Fibroblast of skin of back (primary cell): ENCODE results near the gene GRK6.
"Not testable (repeated sequence)": the region's sequence is repeated elsewhere in the genome, so short reads cannot be mapped to it uniquely, and the experiment has no call there.

ENCODE experiments used
- DNase-seq: peaks from one replicate; pipeline ENCODE4 v3.0.0-alpha.2; 2013

GRK6 gene

DNA sequence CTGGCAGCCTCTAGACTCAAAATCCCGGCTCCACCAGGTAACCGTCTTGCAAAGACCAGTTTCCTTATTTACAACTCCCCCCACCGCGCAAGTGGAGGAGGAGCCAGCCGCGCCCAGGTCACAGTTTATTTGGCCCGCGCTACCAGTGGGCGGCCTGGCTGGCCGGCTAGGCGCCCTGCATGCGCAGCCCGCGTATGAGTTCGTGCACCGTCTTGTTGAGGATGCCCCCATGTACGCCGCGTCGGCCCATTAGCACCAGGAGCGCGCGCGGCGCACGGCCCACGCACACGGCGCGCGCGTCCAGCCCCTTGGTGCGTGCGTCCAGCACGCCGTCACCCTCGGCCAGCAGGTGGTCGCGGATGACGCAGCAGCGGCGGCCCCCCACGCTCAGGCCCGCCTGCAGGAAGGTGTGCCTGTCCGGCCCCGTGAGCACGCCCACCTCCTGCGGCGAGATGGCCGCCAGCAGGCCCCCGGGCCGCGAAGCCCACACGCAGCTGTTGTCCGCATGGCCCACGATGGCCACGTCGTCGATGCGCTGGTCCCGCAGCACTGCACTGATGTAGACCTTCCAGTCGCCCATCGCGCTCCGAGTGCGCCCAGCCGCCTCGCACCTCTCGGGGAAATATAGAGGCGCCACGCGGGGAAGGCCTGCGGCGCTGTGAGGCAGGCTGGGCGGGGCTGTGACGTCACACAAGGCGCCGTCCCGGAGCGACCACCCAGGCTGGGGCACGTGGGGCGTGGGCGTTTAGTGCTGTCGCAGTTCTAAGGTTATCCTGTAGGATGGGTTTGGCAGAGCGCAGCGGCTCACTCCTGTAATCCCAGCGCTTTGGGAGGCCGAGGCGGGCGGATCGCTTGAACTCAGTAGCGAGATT, 26.2 kb upstream of the GRK6 start, which contains the start of gene PFN3:
TSS of gene PFN3 (minus strand) at position 665 of the 872 bp plus-strand sequence. CDS start at position 580, 85 bp downstream.
- peak; percentile 35 for DNase-seq

DNA sequence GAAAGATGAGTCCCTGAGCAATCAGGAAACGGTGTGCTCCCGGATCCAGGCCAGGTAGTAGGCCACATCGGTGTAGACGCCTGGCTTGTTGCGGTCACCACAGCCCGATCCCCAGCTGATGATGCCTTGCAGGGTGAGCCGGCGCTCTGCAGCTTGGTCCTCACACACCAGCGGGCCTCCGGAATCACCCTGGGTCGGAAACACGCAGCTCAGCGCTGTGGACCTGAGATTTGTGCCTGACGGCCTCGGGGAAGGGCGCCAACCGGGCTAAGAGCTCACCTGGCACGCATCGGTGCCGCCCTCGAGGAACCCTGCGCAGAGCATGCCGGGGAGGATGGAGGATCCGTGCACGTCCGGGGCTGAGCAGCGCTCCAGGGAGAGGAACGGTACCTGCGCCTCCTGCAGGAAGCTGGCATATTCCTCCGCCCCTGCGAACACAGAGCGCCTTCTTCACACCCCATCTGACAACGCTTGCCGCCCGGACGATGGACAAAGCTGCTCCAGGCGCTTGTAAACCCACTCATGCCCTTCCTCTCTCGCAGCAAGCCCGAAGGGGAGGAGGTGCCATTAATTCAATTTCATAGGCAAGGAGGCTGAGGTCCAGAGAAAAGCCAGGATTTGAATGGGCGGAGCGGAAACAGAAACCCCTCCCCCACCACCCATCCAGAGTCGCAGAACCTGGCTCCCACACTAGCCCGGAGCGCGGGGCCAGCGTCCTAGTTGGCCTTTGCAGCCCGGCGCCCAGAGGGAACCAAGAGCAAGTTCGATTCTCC, 24.0 kb upstream of the GRK6 start:
- peak; percentile 57 for DNase-seq

DNA sequence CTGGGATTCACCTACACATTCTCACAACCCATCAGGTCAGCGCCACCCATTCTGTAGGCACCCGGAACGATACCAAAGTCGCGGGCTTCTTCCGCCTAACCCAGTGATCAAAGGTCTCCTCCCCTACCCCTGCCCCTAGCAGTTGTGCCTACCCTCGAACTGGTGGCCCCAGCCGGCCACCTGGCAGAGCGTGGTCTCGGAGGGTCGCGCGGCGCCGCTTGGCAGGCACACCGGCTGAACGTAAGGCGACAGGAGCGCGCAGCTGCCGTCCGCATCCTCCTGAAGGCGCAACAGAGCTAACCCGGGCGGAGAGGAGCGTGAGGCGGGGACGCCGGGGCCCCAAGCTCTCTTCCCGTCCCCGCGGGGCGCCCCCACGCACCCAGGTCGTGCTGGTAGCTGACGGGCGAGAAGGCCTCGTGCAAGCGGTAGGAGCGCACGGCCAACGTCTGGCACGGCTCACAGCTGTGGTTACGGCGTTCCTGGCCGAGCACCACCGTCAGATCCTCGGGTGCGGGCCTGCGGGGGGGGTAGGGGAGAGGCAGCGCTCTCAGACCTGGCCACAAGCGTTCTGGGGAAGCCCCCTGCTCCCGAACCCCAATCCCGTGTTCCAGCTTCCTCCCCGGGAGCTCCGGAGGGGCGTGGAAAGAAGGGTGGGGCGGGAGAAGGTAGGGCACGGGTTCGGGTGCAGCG, 23.2 kb upstream of the GRK6 start:
- DNase-seq: no peak

DNA sequence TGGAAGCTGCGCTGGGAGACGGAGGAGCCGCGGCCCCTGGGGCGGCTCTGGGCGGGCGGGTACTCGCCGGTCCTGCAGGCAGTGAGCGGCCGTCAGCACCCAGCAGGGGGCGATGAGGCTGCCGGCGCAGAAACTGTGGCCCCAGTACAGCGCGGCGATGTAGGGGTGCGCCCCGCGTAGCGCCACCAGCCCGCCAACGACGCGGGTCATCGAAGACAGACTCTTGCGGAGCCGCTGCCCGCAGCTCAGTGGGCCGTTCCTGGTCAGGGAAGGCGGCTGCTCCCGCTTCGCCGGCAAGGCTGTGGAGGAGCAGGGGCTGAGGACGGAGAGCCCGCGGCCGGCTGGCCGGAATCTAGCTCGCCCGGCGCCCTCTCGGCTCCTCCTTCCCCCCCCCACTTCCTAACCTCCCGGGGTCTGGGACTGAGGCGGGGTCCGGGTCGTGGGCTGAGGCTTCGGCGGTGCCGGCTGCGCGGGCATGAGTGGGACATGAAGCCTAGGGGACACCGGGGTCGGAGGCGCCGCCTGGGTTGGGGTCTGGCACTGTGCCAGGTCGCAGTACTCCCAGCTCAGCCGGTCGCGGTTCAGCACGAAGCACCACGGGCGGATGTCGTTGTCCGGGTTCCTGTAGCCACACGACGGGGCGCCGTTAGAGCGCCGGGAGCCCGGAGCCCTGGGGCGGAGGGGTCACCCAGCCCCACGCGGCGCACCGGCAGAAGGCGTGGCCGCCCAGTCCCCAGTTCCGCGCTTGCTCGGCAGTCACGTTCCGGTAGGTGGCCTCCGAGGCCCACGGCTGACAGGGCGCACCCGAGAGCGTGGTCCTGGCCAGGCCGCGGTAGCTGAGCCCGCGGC, 22.5 kb upstream of the GRK6 start:
- DNase-seq: peak; percentile 76

DNA sequence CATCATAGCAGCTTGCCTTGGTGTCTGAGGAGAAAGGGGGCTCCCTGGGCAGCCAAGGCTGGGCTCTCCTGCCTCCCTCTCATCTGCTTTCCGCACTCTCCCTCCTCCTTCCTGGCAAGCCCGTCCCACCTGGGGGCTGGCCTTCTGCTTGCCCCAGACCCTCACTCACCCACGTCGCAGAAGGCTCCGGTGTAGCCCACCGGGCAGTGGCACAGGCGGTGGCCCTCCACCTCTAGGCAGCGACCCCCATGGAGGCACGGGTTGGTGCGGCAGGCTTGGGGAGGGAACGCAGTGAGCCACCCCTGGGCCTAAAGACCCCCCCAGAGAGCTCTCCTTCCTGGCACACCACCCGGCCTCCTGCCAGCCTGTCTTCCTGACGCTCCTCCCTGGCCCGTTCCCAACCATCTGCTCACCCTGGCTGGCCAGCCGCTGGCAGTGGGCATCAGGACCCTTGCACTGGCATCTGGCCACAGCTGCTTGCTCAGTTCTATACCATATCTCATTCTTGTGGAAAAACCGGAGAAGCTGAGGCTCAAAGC, 21.8 kb upstream of the GRK6 start:
- DNase-seq: no peak

DNA sequence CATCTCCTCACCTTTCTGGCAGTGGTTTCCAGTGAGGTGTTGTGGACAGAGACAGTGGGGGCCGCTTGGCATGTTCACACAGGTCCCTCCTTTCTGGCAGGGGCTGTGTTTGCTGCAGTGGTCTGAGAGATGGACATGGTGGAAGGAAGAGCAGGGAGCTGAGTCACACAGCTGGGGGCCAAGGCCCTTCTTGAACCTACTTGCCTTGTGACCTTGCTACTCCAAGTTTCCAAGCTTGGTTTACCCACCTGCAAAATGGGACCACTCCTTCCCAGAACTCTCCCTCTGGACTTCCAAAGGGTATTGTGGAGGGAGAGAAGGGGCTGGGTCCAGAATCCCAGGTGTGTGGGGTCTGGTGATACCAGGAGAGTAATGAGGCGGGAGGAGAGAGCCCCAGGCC, 21.2 kb upstream of the GRK6 start:
- DNase-seq: no peak

DNA sequence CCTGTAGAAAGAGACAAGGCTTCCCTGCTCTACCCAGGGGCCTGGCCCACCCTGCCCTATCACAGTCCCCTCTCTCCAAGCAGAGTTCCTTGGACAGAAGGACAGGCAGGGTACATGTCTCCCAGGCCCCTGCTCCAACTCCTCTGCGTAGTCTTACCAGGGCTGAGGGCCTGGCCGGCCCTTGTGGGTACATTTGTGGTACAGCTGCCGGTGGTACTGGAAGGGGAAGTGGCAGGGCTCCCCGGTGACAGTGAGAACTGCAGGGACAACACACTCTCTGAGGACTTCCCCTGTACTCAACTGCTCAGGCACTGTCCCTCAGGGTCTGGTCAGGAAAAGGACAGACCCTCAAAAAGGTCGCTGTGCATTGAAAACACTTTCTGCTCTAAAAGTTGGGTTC, 20.7 kb upstream of the GRK6 start:
- no peak for DNase-seq

DNA sequence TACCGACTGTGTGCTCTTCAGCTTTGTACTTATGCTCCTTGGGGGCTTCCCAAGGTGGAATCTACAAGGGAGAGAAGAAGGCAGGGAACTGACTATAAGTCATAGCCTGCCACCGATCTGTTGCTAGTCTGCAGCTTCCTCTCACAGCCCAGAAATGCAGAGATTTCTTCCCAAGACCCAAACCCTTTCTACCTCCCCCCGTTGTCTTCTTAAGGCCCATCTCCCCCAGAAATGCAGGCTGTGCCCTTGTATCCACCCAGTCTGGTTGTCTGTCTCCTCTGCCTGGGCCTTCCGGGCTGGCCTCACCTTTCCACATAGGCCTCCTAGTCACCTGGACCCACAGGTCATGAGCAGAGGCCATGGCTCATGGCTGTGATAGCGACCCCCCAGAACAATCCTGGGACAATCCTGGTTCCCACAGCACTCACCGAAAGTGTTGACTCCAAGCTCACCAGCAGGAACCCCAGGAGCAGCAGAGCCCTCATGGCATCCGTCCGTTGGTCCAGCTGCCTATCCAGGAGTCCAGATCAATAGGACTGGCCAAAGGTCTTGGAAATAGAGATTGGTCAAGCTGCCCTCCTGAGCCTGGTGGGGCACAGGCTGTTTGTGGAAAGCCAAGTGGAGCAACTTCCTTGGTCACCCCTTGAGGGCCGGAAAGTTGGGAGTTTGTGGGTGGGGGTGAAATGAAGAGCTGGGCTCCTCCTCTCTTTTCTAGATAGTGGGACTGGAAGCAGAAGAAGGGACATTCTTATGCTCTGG, 17.3 kb upstream of the GRK6 start, which contains the start of gene F12:
TSS of gene F12 (minus strand) at position 522 of the 759 bp plus-strand sequence. CDS start at position 485, 37 bp downstream.
- DNase-seq: no peak

DNA sequence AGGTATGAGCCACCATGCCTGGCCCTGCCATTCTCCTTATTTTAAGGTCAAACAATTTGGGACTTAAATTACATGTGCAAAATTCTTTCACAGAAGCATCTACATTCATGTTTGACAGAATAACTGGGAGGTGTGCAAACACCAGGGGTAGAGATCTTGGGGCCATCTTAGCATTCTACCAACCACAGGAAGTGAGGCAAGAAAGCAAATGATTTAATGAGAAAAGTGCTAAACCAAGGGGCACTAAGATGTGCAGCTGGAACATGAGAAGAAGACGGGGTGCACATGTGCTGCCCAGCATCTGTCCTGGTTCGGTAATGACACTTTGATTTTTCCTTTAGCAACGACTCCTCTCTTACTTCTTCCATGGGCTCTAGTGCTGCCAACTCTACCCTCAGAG, 15.9 kb upstream of the GRK6 start:
- DNase-seq: no peak

DNA sequence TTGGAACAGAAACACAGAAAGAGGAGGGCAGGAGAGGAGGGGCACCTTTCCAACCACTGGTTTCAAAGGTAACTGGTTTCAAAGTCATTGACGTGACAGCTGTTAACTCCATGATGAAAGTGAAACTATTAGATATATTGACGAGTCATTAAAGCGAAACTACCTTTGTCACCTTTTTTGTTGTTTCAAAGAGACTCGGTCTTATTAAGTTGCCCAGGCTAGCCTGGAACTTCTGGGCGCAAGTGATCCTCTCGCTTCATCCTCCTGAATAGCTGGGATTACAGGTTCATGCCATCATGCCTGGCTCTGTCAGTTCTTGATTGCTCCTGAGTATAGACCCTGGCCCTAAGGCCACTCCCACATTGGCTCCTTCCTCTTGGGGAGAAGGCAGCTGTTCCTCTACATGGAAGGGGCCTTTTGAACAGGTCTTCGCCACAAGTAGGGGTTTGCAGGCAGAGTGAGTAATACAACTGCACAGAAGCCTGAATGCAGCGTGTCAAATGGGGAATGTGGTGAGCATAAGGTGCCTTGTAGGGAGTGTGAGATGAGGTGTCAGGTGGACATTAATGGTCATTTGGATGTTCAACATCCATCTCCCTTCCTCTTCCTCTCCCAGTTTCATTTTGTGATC, 13.8 kb upstream of the GRK6 start:
- no peak for DNase-seq

DNA sequence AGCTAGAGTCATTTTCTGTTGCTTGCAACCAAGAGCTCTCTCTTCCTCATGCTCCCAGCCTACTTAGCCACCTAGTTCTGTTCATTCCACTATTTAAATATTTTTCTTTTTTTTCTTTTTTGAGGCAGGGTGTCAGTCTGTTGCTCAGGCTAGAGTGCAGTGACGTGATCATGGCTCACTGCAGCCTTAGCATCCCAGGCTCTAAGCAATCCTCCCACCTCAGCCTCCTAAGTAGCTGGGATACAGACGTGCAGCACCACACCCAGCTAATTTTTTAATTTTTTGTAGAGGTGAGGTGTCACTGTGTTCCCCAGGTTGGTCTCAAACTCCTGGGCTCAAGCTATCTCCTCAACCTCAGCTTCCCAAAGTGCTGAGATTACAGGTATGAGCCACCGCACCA, 12.0 kb upstream of the GRK6 start:
- no peak for DNase-seq

DNA sequence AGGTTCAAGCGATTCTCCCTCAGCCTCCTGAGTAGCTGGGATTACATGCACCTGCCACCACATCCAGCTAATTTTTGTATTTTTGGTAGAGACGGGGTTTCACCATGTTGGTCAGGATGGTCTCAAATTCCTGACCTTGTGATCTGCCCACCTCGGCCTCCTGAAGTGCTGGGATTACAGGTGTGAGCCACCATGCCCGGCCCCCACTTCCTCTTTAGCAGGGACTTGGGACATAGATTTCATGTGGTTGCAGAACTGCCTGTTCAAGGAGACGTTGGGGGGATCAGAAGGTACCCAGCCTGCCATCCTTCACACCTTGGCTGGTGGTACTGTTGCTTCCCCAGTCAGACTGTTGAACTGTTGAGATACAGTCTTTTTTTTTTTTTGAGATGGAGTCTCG, 9.4 kb upstream of the GRK6 start:
- DNase-seq: not testable (repeated sequence)

DNA sequence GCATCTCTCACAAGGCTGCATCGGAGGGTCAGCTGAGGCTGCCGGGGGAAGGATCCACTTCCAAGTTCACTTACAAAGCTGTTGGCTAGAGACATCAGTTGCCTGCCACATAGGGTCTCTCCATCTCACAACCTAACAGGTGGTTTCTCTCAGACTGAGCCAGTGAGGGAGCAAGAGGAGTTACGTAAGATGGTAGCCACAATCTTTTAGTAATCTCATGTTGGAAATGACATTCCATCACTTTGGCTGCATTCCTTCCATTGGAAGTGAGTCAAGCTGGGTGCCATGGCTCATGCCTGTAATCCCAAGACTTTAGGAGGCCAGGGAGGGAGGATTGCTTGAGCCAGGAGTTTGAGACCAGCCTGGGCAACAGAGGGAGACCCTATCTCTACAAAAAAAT, 7.4 kb upstream of the GRK6 start:
- DNase-seq: peak; percentile 45

DNA sequence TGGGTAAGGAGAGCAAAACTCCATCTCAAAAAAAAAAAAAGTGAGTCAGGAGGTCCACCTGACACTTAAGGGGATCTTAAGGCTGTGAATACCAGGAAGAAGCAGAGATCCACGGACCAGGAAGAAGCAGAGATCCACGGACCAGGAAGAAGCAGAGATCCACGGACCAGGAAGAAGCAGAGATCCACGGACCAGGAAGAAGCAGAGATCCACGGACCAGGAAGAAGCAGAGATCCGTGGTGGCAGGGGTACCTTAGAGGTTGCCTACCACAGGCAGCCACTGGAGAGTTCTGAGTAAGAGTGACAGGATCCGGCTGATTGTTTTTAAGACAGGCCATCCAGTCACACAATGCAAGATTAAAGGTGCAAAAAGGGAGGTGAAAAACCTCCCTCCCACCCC, 6.0 kb upstream of the GRK6 start:
- DNase-seq: not testable (repeated sequence)

DNA sequence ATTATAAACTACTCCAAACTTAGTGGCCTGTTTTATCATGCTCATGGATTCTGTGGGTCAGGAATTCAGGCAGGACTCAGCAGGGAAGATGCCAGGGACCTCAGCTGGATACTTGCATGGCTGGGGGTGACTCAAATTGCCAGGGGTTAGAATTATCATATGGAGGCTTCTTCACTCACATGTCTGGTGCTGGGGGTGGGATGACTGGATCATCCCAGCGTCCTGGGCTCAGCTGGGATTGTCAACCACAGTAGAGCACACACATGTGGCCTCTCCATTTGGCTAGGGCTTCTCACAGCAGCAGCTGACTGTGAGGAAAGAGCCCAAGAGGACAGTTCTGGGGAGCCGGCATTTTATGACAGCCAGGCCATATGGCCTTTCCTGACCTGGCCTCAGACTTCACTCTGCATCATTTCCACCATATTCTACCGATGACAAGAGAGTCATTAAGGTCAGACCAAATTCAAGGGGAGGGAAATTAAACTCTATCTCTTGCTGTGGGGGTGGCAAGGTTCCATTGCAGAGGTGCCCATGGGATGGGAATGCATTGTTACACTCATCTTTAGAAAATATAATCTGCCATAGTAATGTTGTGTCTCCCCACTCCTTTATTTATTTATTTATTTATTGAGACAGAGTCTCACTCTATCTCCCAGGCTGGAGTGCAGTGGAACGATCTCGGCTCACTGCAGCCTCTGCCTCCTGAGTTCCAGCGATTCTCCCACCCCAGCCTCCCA, 5.2 kb upstream of the GRK6 start:
- DNase-seq: no peak

DNA sequence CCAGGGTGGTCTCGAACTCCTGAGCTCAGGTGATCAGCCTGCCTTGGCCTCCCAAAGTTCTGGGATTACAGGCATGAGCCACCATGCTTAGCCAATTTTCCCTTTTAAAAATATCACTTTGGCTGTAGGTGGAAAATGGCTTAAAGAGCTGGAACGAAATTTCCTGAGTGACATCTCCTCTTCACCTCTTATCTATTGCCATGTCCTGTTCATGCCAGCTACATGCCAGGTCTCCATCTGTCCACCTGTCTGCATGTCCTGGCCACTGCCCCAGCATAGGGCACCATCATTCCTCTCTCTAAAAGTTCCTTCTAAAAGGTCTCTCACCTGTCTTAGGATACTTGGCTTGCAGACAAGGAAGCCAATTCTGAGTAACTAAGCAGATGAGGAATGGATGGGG, 2.8 kb upstream of the GRK6 start:
- no peak for DNase-seq

DNA sequence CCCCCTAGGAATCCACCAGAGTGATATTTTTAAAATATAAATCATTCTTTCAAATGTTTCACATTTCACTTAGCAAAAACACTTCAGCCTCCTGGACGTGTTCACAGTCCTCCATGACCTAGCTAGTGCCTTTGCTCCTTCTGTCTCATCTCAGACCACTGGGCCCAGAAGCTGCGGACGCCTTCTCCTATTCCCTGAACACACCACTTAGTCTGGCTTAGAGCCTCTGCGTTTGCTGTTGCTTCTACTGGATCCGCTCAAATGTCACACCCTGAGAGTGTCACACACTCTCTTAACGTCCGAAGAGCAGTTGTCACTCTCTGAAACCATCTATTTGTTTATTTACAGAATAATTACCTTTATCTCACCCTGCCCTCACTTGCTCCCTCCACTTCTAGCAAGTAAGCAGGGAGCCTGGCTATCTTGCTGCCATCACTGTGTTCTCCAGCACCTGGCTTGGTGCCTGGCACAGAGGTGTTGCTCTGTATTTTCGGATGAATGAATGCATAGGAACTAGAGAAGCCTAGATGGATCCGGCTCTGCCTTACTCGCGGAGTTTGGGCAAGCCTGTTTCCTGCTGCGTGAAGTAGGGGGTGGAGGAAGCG, 1.2 kb upstream of the GRK6 start:
- no peak for DNase-seq

DNA sequence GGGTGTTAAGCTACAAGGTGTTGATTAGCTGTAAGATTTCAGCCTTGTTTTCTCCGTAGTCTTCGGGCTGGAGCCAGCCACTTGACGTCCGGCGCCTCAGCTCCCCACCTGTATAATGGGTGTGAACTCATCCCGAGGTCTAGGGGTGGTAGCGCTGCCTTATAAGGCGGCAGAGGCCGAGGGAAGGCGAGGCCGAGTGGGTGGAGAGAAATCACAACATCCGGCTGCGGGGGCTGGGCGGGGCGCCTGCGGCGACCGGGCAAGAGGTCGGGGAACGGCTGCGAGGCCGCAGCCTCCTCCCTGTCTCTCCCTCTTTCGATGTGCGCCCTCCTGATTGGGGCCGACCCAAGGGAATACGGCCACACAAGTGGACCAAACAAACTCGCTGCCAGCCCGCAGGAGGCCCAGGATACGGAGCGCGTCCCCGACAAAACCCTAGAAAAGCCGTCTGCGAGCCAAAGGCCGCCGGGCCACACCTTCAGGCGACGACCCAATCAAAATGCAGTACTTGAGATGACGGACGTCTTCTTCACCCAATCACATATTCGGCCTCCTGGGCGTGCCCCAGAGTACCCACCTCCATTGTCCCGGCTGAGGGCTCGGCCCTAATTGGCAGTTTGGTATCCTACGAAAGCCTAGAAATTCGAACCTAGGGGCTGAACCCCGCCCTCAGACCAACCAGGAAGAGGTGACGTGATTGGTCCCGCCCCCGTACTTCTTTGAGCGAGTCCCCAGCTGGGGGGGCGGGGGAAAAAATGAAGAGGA, 493 bp upstream of the GRK6 start:
- peak; percentile 100 for DNase-seq
